UCSD-AML1 (cell line): ENCODE data around the gene ZFAND2A.
"Not testable (repeated sequence)": the region's sequence is repeated elsewhere in the genome, so short reads cannot be mapped to it uniquely, and the experiment has no call there.

Experiments
- DNase-seq: peaks from one replicate; lab custom pipeline; 2025; ENCODE audit not compliant: unreplicated experiment; lab: John Stamatoyannopoulos, UW

ZFAND2A gene

GRCh38 chr7:1175967-1176851 lies 16.2 kb upstream of the ZFAND2A start:
- DNase-seq: peak; percentile 78

GRCh38 chr7:1175597-1175966 lies 15.6 kb upstream of the ZFAND2A start:
- DNase-seq: no peak

- no peak for DNase-seq
These were observed 15.0 kb upstream of the ZFAND2A start for GRCh38 chr7:1174881-1175596.

DNA sequence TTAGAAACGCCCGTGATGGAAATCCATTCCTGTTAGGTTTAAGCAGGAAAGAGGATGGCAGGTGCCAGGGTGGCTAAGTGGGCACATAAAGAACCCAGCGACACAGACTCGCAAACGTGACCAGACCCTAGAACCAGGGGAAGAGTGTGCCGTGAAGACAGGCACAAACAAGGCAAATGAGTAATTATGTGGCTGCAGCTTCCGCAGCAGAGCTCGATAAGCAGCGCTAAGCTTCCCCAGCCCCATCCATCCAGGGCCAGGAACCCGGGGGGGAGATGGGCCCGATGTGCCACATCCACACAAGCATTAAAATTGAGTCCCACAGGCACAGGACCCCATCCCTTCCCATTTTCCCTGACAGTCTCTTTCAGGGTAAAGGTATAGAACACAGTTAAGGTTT lies 14.0 kb upstream of the ZFAND2A start:
- no peak for DNase-seq

GRCh38 chr7:1172666-1173523 lies 12.9 kb upstream of the ZFAND2A start:
- DNase-seq: no peak

DNA sequence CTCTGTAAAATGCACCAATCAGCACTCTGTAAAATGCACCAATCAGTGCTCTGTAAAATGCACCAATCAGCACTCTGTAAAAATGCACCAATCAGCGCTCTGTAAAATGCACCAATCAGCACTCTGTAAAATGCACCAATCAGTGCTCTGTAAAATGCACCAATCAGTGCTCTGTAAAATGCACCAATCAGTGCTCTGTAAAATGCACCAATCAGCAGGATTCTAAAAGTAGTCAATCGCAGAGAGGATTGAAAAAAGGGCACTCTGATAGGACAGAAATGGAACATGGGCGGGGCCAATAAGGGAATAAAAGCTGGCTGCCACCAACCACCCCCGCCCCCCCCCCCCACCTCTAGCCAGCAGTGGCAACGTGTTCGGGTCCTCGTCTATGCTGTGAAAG lies 11.5 kb upstream of the ZFAND2A start:
- not testable (repeated sequence) for DNase-seq

DNA sequence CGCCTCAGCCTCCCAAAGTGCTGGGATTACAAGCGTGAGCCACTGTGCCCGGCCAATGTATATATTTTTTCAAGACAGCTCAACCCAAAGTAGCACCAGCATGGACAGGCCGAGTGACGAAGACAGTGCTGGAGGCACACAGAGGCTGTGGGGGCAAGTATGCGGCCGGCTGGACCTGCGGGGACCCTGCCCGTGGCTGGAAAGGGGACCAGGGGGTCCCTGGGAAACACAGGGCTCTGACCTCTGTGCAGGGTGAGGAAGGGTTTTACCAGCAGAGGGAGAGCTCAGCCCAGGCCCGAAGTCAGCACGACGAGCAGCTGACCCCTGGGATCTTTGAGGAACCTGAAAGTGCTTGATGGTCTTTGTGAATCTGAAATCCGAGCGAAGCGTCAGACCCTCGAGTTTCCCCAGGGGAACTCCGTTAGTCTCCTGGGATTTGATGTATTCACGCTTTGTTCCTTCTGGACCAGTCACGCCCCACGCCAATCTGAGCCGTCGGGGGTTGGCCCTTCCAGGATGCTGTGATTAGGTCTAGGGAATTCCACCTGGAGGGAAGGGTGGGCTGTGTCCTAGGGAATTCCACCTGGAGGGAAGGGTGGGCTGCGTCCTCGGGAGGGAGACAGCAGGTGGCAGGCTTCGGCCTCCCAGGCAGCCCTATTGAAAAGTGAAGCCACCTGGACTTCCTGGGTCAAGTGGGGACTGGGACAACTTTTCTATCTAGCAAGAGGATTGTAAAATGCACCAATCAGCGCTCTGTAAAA lies 10.9 kb upstream of the ZFAND2A start:
- no peak for DNase-seq

DNA sequence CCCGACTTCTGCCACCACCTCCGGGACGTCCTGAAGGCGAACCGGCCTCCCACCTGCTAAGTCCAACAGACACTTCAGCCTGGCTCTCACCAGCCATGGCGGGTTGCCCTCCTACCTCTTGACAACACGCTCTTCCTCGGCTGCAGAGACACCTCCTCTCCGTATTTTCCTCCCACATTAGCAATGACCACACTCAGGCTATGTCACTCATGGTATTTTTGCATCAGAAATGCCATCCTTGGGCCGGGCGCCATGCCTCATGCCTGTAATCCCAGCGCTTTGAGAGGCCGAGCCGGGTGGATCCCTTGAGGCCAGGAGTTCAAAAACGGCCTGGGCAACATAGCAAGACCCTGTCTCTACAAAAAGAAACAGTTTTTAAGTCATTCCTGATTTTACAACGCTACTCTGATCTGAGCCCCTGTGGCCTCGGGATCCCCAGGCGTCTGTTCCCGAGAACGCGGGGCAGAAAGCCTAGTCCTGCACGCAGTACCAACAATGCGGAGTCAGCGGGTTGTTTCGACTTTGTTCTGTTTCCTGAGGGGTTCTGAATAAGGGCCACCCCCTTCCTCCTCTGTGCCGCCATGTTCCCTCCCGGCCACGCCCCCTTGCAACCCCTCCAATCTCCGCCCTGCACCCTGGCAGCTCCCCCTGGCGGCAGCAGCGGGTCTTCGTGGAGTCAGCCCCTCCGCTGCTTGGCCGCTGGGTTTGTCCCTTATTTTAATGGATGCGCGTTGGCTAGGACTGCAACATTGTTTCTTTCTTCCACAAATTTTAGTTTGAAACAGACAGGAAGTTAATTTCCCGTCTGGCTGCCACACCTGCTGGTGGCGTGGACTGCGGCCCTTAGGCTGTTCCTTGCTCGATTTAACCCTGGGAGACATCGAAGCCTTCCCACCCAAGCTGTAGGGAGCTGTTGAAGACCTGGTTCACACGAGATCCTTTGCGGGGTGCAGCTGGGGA lies 9.7 kb upstream of the ZFAND2A start:
- peak; percentile 86 for DNase-seq

DNA sequence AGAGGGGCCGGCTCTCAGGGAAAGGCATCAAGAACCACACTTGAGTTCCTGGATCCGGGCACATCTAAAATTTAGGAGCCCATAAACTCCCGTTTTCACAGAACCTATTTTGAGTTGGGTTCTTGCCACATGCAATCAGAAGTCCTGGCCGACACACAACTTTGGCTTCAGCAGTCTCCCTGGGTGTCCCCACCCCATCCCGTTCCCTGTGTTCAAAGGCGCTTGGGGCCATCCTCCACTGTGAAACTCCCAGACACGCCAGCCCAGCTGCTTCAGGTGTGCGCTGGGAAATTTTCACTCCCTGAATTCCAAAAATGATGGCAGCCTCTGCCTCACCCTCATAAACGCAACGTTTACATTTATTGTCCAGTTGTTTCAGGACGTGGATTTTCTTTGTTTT lies 8.4 kb upstream of the ZFAND2A start:
- DNase-seq: no peak

DNA sequence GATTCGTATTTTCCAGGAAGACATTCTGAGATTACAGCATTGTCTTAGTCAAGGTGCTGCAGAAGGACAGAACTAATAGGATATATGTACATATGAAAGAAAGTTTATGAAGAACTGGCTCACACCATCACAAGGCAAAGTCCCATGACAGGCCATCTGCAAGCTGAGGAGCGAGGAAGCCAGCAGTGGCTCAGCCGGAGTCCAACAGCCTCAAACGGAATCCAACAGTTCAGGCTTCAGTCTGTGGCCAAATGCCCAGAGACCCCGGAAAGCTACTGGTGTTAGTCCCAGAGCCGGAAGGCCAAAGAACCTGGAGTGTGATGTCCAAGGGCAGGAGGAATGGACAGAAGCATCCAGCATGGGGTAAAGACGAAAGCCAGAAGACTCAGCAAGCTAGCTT lies 4.4 kb upstream of the ZFAND2A start:
- no peak for DNase-seq

- DNase-seq: no peak
These were observed 3.1 kb upstream of the ZFAND2A start for GRCh38 chr7:1163121-1163520.

GRCh38 chr7:1160670-1161021 lies 650 bp upstream of the ZFAND2A start:
- DNase-seq: no peak

DNA sequence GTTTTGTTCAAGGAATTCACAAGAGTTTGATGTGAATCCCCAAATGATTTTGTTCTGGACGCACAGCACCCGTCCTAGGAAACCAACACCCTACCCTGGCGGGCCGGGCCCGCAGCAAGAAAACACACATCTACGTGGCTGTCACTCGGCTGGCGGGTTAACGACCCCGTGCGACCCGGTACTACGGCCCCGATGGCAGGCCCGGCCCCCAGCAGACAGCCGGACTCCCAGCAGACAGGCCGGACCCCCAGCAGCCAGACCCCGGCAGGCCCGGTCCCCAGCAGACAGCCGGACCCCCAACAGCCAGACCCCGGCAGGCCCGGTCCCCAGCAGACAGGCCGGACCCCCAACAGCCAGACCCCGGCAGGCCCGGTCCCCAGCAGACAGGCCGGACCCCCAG lies 765 bp downstream of the ZFAND2A start:
- not testable (repeated sequence) for DNase-seq

GRCh38 chr7:1158203-1159126 lies 1.5 kb downstream of the ZFAND2A start:
- DNase-seq: no peak

DNA sequence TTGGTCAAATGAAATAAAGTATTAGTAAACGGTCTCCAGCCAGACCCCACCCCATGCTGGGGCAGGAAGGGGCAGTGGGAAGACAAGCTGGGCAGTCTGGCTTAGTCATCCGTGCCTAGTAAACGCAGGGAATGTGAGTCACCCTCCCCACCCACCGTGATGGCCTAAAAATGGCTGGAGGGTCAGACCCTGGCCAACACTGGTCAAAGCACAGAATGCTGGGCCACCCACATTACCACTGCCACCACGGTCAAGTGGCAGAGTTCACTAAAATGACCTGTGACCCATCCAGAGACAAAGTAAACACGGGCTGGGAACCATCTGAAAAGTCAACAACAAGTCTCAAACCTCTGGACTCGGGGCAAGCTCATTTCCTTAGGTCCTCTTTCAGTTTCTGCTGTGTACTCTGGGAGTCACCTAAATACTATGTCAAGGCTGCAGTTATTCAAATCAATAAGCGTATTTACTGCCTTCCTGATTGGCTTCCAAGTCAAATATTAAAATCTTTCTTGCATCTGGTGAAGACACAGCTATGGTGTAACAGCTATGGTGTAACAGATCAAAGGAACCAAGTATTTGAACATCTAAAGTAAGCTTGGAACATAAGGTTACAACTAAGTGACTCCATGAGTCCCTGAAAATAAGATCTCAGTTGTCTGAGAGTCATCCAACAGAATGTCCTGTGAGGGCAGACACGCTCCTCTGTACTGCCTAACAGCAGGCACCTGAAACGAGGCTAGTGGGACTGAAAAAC lies 3.0 kb downstream of the ZFAND2A start:
- DNase-seq: no peak

DNA sequence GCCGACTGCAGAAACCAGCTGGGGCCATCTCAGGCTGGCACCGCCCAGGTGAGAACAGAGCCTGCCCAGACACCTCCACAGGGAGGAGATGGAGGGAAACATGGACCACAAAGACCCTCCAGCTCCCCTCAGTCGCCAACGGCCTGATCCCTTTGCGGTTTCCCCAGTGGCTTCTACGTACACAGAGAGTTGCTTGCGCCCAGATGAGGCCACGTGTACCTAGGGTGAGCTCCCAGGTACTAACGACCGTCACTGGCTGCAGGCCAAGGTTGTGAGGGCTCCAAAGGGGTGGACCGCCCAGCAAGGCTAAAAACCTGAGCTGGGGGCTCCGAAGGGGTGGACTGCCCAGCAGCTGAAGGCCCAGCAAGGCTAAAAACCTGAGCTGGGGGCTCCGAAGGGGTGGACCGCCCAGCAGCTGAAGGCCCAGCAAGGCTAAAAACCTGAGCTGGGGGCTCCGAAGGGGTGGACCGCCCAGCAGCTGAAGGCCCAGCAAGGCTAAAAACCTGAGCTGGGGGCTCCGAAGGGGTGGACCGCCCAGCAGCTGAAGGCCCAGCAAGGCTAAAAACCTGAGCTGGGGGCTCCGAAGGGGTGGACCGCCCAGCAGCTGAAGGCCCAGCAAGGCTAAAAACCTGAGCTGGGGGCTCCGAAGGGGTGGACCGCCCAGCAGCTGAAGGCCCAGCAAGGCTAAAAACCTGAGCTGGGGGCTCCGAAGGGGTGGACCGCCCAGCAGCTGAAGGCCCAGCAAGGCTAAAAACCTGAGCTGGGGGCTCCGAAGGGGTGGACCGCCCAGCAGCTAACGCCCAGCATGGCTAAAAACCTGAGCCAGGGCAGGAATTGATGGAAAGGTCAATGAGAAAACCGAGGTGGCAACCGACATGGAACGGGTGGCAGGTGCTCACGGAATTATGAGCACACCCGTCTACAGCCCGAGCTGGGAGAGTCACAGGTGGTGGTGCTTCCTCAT lies 3.9 kb downstream of the ZFAND2A start:
- DNase-seq: not testable (repeated sequence)
